OCI-LY1 (cell line): ENCODE results near the gene KCMF1.

Experiments used
- H2AFZ ChIP-seq: fragments of 200-600 bp; sonication (generic), shearing (Covaris generic); 2 replicates; pipeline ENCODE4 v1.6.0; 2014; ENCODE audit warnings: antibody characterized with exemption, mild to moderate bottlenecking, low read length
- H3F3A ChIP-seq: fragments of 200-600 bp; sonication (generic), shearing (Covaris generic); 2 replicates; pipeline ENCODE4 v1.6.0; 2014; ENCODE audit warnings: mild to moderate bottlenecking, antibody characterized with exemption, low read length, moderate library complexity; ENCODE audit not compliant: insufficient read depth
- H3K27ac ChIP-seq: fragments of 200-600 bp; sonication (generic); 2 replicates; pipeline ENCODE4 v1.5.1; 2014; ENCODE audit warnings: low read length, mixed run types, mild to moderate bottlenecking, low read depth; ENCODE audit not compliant: poor library complexity, severe bottlenecking
- H3K27me3 ChIP-seq: fragments of 200-600 bp; sonication (generic); 2 replicates; pipeline ENCODE4 v1.6.0; 2014; ENCODE audit warnings: antibody characterized with exemption, mild to moderate bottlenecking, low read length, moderate library complexity; ENCODE audit not compliant: insufficient read depth
- H3K36me3 ChIP-seq: fragments of 200-600 bp; sonication (generic); 2 replicates; pipeline ENCODE4 v1.6.1; 2014; ENCODE audit warnings: mild to moderate bottlenecking, antibody characterized with exemption, low read length, moderate library complexity, mixed read lengths; ENCODE audit not compliant: insufficient read depth
- H3K4me1 ChIP-seq: fragments of 200-600 bp; sonication (generic); 2 replicates; pipeline ENCODE4 v1.5.1; 2014; ENCODE audit warnings: mild to moderate bottlenecking, low read length, moderate library complexity; ENCODE audit not compliant: insufficient read depth, severe bottlenecking
- H3K4me2 ChIP-seq: fragments of 200-600 bp; sonication (generic), shearing (Covaris generic); 2 replicates; pipeline ENCODE4 v1.6.1; 2014; ENCODE audit warnings: low read length
- H3K4me3 ChIP-seq: fragments of 200-600 bp; sonication (generic); 2 replicates; pipeline ENCODE4 v1.5.1; 2014; ENCODE audit warnings: low read length, low read depth, mild to moderate bottlenecking, mixed read lengths; ENCODE audit not compliant: poor library complexity, severe bottlenecking
- H3K79me2 ChIP-seq: fragments of 200-600 bp; shearing (Covaris generic); 2 replicates; pipeline ENCODE4 v1.6.1; 2016; ENCODE audit warnings: mixed run types, low read length, mixed read lengths; ENCODE audit not compliant: insufficient read depth
- H3K9ac ChIP-seq: fragments of 200-600 bp; sonication (generic), shearing (Covaris generic); 2 replicates; pipeline ENCODE4 v1.6.1; 2014; ENCODE audit warnings: mild to moderate bottlenecking, low read length, mixed read lengths
- H3K9me2 ChIP-seq: fragments of 200-600 bp; sonication (generic), shearing (Covaris generic); 2 replicates; pipeline ENCODE4 v1.6.1; 2014; ENCODE audit warnings: low read depth, mild to moderate bottlenecking, low read length, mixed read lengths
- H3K9me3 ChIP-seq: fragments of 200-600 bp; shearing (Covaris generic); 2 replicates; pipeline ENCODE4 v1.6.1; 2014; ENCODE audit warnings: low read length, mixed read lengths
- H4K20me1 ChIP-seq: fragments of 200-600 bp; sonication (generic), shearing (Covaris generic); 2 replicates; pipeline ENCODE4 v1.6.0; 2016; ENCODE audit warnings: mild to moderate bottlenecking, low read length; ENCODE audit not compliant: insufficient read depth
- CTCF ChIP-seq: fragments of 200-600 bp; sonication (generic), shearing (Covaris generic); IDR thresholded peaks from 2 replicates; pipeline ENCODE4 v1.5.1; 2017; ENCODE audit warnings: mild to moderate bottlenecking, antibody characterized with exemption, low read length, moderate library complexity, mixed read lengths
- EZH2 ChIP-seq: fragments of 200-600 bp; sonication (generic), shearing (Covaris generic); IDR thresholded peaks from 2 replicates; pipeline ENCODE4 v1.8.0; 2017; ENCODE audit warnings: borderline replicate concordance, mixed run types, mild to moderate bottlenecking, antibody characterized with exemption, low read length, moderate library complexity, mixed read lengths

Gene KCMF1

GRCh38 chr2:84999553-84999955 is 28.6 kb downstream of the KCMF1 start:
- peaks cover 94% of the 10 kb centered on the region for H3K79me2 ChIP-seq
- no peaks in the 10 kb centered on the region for H3K27me3 ChIP-seq
- no peaks in the 10 kb centered on the region for H3K9me3 ChIP-seq
- no peak overlapping the region for H2AFZ ChIP-seq
- no peak overlapping the region for H3K9ac ChIP-seq
- H3K4me2 ChIP-seq: no peak overlapping the region
- H3K4me3 ChIP-seq: no peak overlapping the region
- peaks cover 6% of the 10 kb centered on the region for H3K36me3 ChIP-seq
- no peak overlapping the region for H3K27ac ChIP-seq
- H3K4me1 ChIP-seq: peaks cover 18% of the 10 kb centered on the region
- no peaks in the 10 kb centered on the region for H3F3A ChIP-seq
- TF ChIP-seq EZH2: no peak
- TF ChIP-seq CTCF: no peak
- no peaks in the 10 kb centered on the region for H3K9me2 ChIP-seq
- no peaks in the 10 kb centered on the region for H4K20me1 ChIP-seq

GRCh38 chr2:85001595-85001994 is 30.6 kb downstream of the KCMF1 start:
- H3K36me3 ChIP-seq: peaks cover 6% of the 10 kb centered on the region
- H4K20me1 ChIP-seq: no peaks in the 10 kb centered on the region
- H3K79me2 ChIP-seq: peaks cover 89% of the 10 kb centered on the region

GRCh38 chr2:85002534-85002933 is 31.6 kb downstream of the KCMF1 start:
- Histone ChIP-seq H3K4me3 (no peak overlapping the region), H3K27me3 (no peaks in the 10 kb centered on the region), H3K36me3 (peaks cover 14% of the 10 kb centered on the region), H4K20me1 (no peaks in the 10 kb centered on the region), H3K27ac (no peak overlapping the region), H3K79me2 (peaks cover 86% of the 10 kb centered on the region), H3K9me3 (no peaks in the 10 kb centered on the region), H3F3A (no peaks in the 10 kb centered on the region), H3K4me1 (peaks cover 12% of the 10 kb centered on the region), H2AFZ (no peak overlapping the region), H3K4me2 (no peak overlapping the region), H3K9ac (no peak overlapping the region), H3K9me2 (no peaks in the 10 kb centered on the region)
- TF ChIP-seq CTCF (no peak), EZH2 (no peak)

More at GRCh38 chr2:85001595-85001994, 30.6 kb downstream of the KCMF1 start:
- Histone ChIP-seq H3K9ac (no peak overlapping the region), H3F3A (no peaks in the 10 kb centered on the region), H3K9me3 (no peaks in the 10 kb centered on the region), H3K27me3 (no peaks in the 10 kb centered on the region), H3K27ac (no peak overlapping the region), H3K4me1 (peaks cover 12% of the 10 kb centered on the region), H3K4me2 (no peak overlapping the region), H3K9me2 (no peaks in the 10 kb centered on the region), H3K4me3 (no peak overlapping the region), H2AFZ (no peak overlapping the region)
- TF ChIP-seq EZH2 (no peak), CTCF (no peak)
